Right lobe of liver (tissue), 4 donors: ENCODE results near the gene OBSCN.

Experiments
- POLR2A ChIP-seq: fragments of 450-650 bp; IDR thresholded peaks from one replicate; pipeline ENCODE4 v1.6.1; 2017; ENCODE audit warnings: antibody characterized with exemption, mild to moderate bottlenecking
- TF ChIP-seq, protein P1 (sequence below), 4 donors: fragments of 200-600 bp in 3 of 4; fragments of 450-650 bp in 1 of 4; IDR thresholded peaks; one replicate each; pipeline versions ENCODE4 v1.5.1 to v1.8.0; 2016 to 2022; ENCODE audit warnings: antibody characterized with exemption in 4 of 4, mild to moderate bottlenecking in 2 of 4
- donor health status: DM: no; HTN: no; CAD: no.
- donor health status: DM: no; HTN: no; CAD: no.
- donor health status: DM: no; HTN: yes; CAD: no.

- TF ChIP-seq, protein P1, sequence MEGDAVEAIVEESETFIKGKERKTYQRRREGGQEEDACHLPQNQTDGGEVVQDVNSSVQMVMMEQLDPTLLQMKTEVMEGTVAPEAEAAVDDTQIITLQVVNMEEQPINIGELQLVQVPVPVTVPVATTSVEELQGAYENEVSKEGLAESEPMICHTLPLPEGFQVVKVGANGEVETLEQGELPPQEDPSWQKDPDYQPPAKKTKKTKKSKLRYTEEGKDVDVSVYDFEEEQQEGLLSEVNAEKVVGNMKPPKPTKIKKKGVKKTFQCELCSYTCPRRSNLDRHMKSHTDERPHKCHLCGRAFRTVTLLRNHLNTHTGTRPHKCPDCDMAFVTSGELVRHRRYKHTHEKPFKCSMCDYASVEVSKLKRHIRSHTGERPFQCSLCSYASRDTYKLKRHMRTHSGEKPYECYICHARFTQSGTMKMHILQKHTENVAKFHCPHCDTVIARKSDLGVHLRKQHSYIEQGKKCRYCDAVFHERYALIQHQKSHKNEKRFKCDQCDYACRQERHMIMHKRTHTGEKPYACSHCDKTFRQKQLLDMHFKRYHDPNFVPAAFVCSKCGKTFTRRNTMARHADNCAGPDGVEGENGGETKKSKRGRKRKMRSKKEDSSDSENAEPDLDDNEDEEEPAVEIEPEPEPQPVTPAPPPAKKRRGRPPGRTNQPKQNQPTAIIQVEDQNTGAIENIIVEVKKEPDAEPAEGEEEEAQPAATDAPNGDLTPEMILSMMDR (IDR thresholded peaks at IDR 0.05) = no peak
- TF ChIP-seq POLR2A = no peak
Measured at GRCh38 chr1:228387321-228387720, 179.5 kb downstream of the OBSCN start.
